IMR-90 (cell line): ENCODE measurements around the gene SMLR1.

Experiments
- CEBPB ChIP-seq: IDR thresholded peaks from 2 replicates; pipeline ENCODE4 v1.6.1; 2012; ENCODE audit warnings: low read depth, low read length, improper control_type of control experiment
- CTCF ChIP-seq: conservative IDR thresholded peaks from 2 replicates; pipeline ENCODE4 v1.5.1; 2012; ENCODE audit warnings: mild to moderate bottlenecking, low read depth, low read length, improper control_type of control experiment
- POLR2A ChIP-seq: IDR thresholded peaks from 2 replicates; pipeline ENCODE4 v1.6.1; 2012; ENCODE audit warnings: mild to moderate bottlenecking, low read depth, low read length
- RAD21 ChIP-seq: IDR thresholded peaks from 2 replicates; pipeline ENCODE4 v1.6.1; 2012; ENCODE audit warnings: low read length, improper control_type of control experiment
- RFX5 ChIP-seq: IDR thresholded peaks from 2 replicates; pipeline ENCODE4 v1.8.0; 2012; ENCODE audit warnings: low read depth, mild to moderate bottlenecking, low read length, moderate library complexity
- SMC3 ChIP-seq: fragments of 150-350 bp; IDR thresholded peaks from 2 replicates; pipeline ENCODE4 v1.6.1; 2016; ENCODE audit warnings: low read depth, mild to moderate bottlenecking, antibody characterized with exemption, low read length, moderate library complexity
- TF ChIP-seq, protein P1 (sequence below): fragments of 150-350 bp; IDR thresholded peaks from 2 replicates; pipeline ENCODE4 v1.6.1; 2017; ENCODE audit warnings: mild to moderate bottlenecking, antibody characterized with exemption, low read length, low read depth

DNA sequence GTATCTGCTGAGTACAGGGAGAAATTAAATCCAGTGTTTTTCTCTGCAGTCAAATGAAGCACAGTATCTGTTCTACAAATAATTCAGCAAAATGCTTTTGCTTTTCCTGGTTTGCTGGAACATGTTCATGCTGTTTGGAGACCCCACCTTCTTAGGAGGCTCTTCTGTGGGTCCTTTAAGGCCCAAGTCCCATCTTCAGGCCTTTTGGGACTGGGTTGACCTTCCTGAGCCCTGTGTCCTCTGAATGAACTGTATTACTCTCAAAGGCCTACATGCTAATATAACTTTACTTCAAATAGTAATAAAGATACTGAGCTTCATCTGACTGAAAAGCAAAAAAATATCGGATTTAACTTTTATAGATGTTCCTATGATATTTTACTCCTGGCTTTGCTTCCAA is 19.3 kb downstream of the SMLR1 start:
- TF ChIP-seq CTCF (no peak), POLR2A (no peak), CEBPB (no peak), RFX5 (no peak), RAD21 (no peak), SMC3 (no peak)
- TF ChIP-seq, protein P1, sequence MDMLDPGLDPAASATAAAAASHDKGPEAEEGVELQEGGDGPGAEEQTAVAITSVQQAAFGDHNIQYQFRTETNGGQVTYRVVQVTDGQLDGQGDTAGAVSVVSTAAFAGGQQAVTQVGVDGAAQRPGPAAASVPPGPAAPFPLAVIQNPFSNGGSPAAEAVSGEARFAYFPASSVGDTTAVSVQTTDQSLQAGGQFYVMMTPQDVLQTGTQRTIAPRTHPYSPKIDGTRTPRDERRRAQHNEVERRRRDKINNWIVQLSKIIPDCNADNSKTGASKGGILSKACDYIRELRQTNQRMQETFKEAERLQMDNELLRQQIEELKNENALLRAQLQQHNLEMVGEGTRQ, result no peak
